HG02970 (cell line): ENCODE results near the gene SYT11.
A peak's percentile ranks its signal among the peaks of the same experiment; 100 is the strongest.

ENCODE experiments used
- ATAC-seq: cut with Tn5 transposase; IDR thresholded peaks from one replicate; pipeline ENCODE4 v1.9.1; 2021; ENCODE audit warnings: mild to moderate bottlenecking, moderate library complexity, moderate number of reproducible peaks; ENCODE audit not compliant: unreplicated experiment, low FRiP score

Gene SYT11

GRCh38 chr1:155932487-155932886 lies 73.1 kb downstream of the SYT11 start:
- no peak for ATAC-seq

- peak; percentile 11 for ATAC-seq
Observed at GRCh38 chr1:155933591-155934096, 74.3 kb downstream of the SYT11 start.

GRCh38 chr1:155934097-155934935 lies 74.9 kb downstream of the SYT11 start, which contains the start of gene KHDC4:
Gene KHDC4 (minus strand): TSS chr1:155934413. CDS start chr1:155934373, 40 bp downstream.
- ATAC-seq = peak; percentile 92
